Panc1 (cell line): ENCODE data around the gene PIGO.

Experiments used
- CTCF ChIP-seq: fragments of 450-650 bp; IDR thresholded peaks from 2 replicates; pipeline ENCODE4 v1.5.1; 2017; ENCODE audit warnings: mild to moderate bottlenecking
- POLR2AphosphoS5 ChIP-seq: IDR thresholded peaks from 2 replicates; pipeline ENCODE4 v1.6.1; 2012; ENCODE audit warnings: mild to moderate bottlenecking, low read depth, low read length, moderate library complexity
- REST ChIP-seq, 2 experiments: IDR thresholded peaks; 2 replicates each; pipeline ENCODE4 v1.6.1; 2011 to 2012; ENCODE audit warnings: low read depth in 2 of 2, control low read depth in 1 of 2, low read length in 1 of 2, mild to moderate bottlenecking in 1 of 2, moderate library complexity in 1 of 2; ENCODE audit not compliant: insufficient read depth in 1 of 2
- SIN3A ChIP-seq: IDR thresholded peaks from 2 replicates; pipeline ENCODE4 v1.6.1; 2012; ENCODE audit warnings: low read depth, mild to moderate bottlenecking, low read length, moderate library complexity, borderline replicate concordance; ENCODE audit not compliant: insufficient read depth
- TCF7L2 ChIP-seq: IDR thresholded peaks from 2 replicates; pipeline ENCODE4 v1.6.1; 2011; ENCODE audit warnings: mild to moderate bottlenecking, low read depth, low read length, inconsistent platforms

- TF ChIP-seq CTCF (no peak), POLR2AphosphoS5 (no peak), REST (IDR thresholded peaks at IDR 0.05; ENCODE audit: insufficient read depth in 1 of 2, low read depth in 2 of 2, low read length in 1 of 2) (no peak), SIN3A (no peak), TCF7L2 (no peak)
Observed at GRCh38 chr9:35079041-35079425, 17.4 kb downstream of the PIGO start.
